ENCODE data around the gene KIR2DL4. TPM values are rescaled to one million over a fixed set of nuclear protein-coding genes. Genes with fewer than 3 reads are reported as not detected.
"Not testable (repeated sequence)": the region's sequence is repeated elsewhere in the genome, so short reads cannot be mapped to it uniquely, and the experiment has no call there.

Gene KIR2DL4
- total and polyA plus RNA-seq, 2 experiments from 2014 or later, result not detected

- not testable (repeated sequence) for H3K27ac ChIP-seq; H3K36me3 ChIP-seq; H3K27me3 ChIP-seq; H3K4me3 ChIP-seq; H3K9me3 ChIP-seq (ENCODE audit: low read depth); DNase-seq (ENCODE audit: low read depth in 1 of 2, low spot score in 1 of 2); H3K4me1 ChIP-seq (ENCODE audit: low read depth)
These were observed 24.5 kb upstream of the KIR2DL4 start for GRCh38 chr19:54778896-54779295.

- H3K4me1 ChIP-seq (ENCODE audit: low read depth); H3K4me3 ChIP-seq; H3K27ac ChIP-seq; DNase-seq (ENCODE audit: low read depth in 1 of 2, low spot score in 1 of 2); H3K9me3 ChIP-seq (ENCODE audit: low read depth); H3K36me3 ChIP-seq; H3K27me3 ChIP-seq: not testable (repeated sequence)
These were observed 20.5 kb upstream of the KIR2DL4 start for GRCh38 chr19:54782916-54783315.

GRCh38 chr19:54786091-54786723, 17.2 kb upstream of the KIR2DL4 start:
- H3K4me3 ChIP-seq; H3K27ac ChIP-seq; DNase-seq (ENCODE audit: low read depth in 1 of 2, low spot score in 1 of 2); H3K4me1 ChIP-seq (ENCODE audit: low read depth); H3K9me3 ChIP-seq (ENCODE audit: low read depth); H3K36me3 ChIP-seq; H3K27me3 ChIP-seq: not testable (repeated sequence)

GRCh38 chr19:54788154-54788553, 15.3 kb upstream of the KIR2DL4 start:
- not testable (repeated sequence) for H3K4me1 ChIP-seq (ENCODE audit: low read depth); H3K27me3 ChIP-seq; H3K4me3 ChIP-seq; H3K36me3 ChIP-seq; H3K27ac ChIP-seq; DNase-seq (ENCODE audit: low read depth in 1 of 2, low spot score in 1 of 2); H3K9me3 ChIP-seq (ENCODE audit: low read depth)

GRCh38 chr19:54790711-54791110, 12.7 kb upstream of the KIR2DL4 start:
- Histone ChIP-seq H3K27ac (no peak overlapping the region), H3K4me3 (no peak overlapping the region), H3K4me1 (ENCODE audit: low read depth) (no peaks in the 10 kb centered on the region), H3K27me3 (no peaks in the 10 kb centered on the region), H3K9me3 (ENCODE audit: low read depth) (no peaks in the 10 kb centered on the region), H3K36me3 (no peaks in the 10 kb centered on the region)
- DNase-seq (ENCODE audit: low read depth in 1 of 2, low spot score in 1 of 2), result no peak
- no peak for TF ChIP-seq CTCF (IDR thresholded peaks at IDR 0.05; ENCODE audit: low read depth, low read length)

GRCh38 chr19:54791476-54791875, 11.9 kb upstream of the KIR2DL4 start:
- no peak for DNase-seq (ENCODE audit: low read depth in 1 of 2, low spot score in 1 of 2)
- H3K4me1 ChIP-seq (ENCODE audit: low read depth), result no peaks in the 10 kb centered on the region
- H3K27ac ChIP-seq, result no peak overlapping the region
- H3K36me3 ChIP-seq, result no peaks in the 10 kb centered on the region
- no peaks in the 10 kb centered on the region for H3K9me3 ChIP-seq (ENCODE audit: low read depth)
- H3K4me3 ChIP-seq, result no peak overlapping the region
- no peak for TF ChIP-seq CTCF (IDR thresholded peaks at IDR 0.05; ENCODE audit: low read depth, low read length)
- H3K27me3 ChIP-seq, result no peaks in the 10 kb centered on the region

- no peak for TF ChIP-seq CTCF (IDR thresholded peaks at IDR 0.05; ENCODE audit: low read depth, low read length)
These were observed 10.6 kb upstream of the KIR2DL4 start for GRCh38 chr19:54792814-54793213.

GRCh38 chr19:54795758-54796157, 7.7 kb upstream of the KIR2DL4 start:
- no peaks in the 10 kb centered on the region for H3K9me3 ChIP-seq (ENCODE audit: low read depth)
- H3K27me3 ChIP-seq, result no peaks in the 10 kb centered on the region
- no peak overlapping the region for H3K4me3 ChIP-seq
- DNase-seq (ENCODE audit: low read depth in 1 of 2, low spot score in 1 of 2), result no peak
- no peak for TF ChIP-seq CTCF (IDR thresholded peaks at IDR 0.05; ENCODE audit: low read depth, low read length)
- H3K36me3 ChIP-seq, result no peaks in the 10 kb centered on the region
- no peak overlapping the region for H3K27ac ChIP-seq
- no peaks in the 10 kb centered on the region for H3K4me1 ChIP-seq (ENCODE audit: low read depth)

More at GRCh38 chr19:54792814-54793213, 10.6 kb upstream of the KIR2DL4 start:
- Histone ChIP-seq H3K9me3 (ENCODE audit: low read depth) (no peaks in the 10 kb centered on the region), H3K36me3 (no peaks in the 10 kb centered on the region), H3K4me1 (ENCODE audit: low read depth) (no peaks in the 10 kb centered on the region), H3K27ac (no peak overlapping the region), H3K4me3 (no peak overlapping the region), H3K27me3 (no peaks in the 10 kb centered on the region)
- DNase-seq (ENCODE audit: low read depth in 1 of 2, low spot score in 1 of 2), result no peak
